Cardiac muscle cell (in vitro differentiated cells and primary cell): Measurements from ENCODE around the gene TRAM2. TPM values are rescaled to one million over a fixed set of nuclear protein-coding genes. Genes with fewer than 3 reads are reported as not detected.
A peak's percentile ranks its signal among the peaks of the same experiment; 100 is the strongest.

Source experiments
- DNase-seq, 2 donors: peaks; one replicate each; pipeline versions ENCODE4 v3.0.0 to v3.0.0-alpha.2; 2010 to 2017; ENCODE audit warnings: low read depth in 1 of 2, low spot score in 1 of 2
- H3K27ac ChIP-seq: fragments of 200-600 bp; sonication (generic); 2 replicates; pipeline ENCODE4 v1.5.1; 2016
- H3K27me3 ChIP-seq: fragments of 200-600 bp; sonication (generic); 2 replicates; pipeline ENCODE4 v1.6.0; 2016; ENCODE audit warnings: control low read depth
- H3K36me3 ChIP-seq: fragments of 200-600 bp; sonication (generic); 2 replicates; pipeline ENCODE4 v1.5.1; 2016; ENCODE audit warnings: control low read depth
- H3K4me1 ChIP-seq: fragments of 200-600 bp; sonication (generic); 2 replicates; pipeline ENCODE4 v1.8.1; 2017; ENCODE audit warnings: low read depth, mild to moderate bottlenecking, mixed run types
- H3K4me3 ChIP-seq: fragments of 200-600 bp; sonication (generic); 2 replicates; pipeline ENCODE4 v1.5.1; 2016; ENCODE audit warnings: mild to moderate bottlenecking
- H3K9me3 ChIP-seq: fragments of 200-600 bp; sonication (generic); 2 replicates; pipeline ENCODE4 v1.5.1; 2017; ENCODE audit warnings: low read depth, mild to moderate bottlenecking, control low read depth
- CTCF ChIP-seq: IDR thresholded peaks from 2 replicates; pipeline ENCODE4 v1.5.1; 2012; ENCODE audit warnings: low read depth, mild to moderate bottlenecking, low read length
- polyA plus RNA-seq: library from polyadenylated mRNA; unstranded; fragments of >200 nt; fragmentation: Nextera tagmentation; extraction: Ambion mirVana; gene quantifications from 2 replicates; pipeline ENCODE4 v1.2.1, GENCODE V29; 2016
- total RNA-seq: library from RNA; depleted of rRNA; stranded (reverse); fragments of >200 nt; gene quantifications from 2 replicates; pipeline ENCODE4 v1.2.3, GENCODE V29; 2016

Gene TRAM2
- total and polyA plus RNA-seq, 2 experiments from 2014 or later: 6.6 to 7.7 TPM

GRCh38 chr6:52522151-52522626 lies 54.7 kb downstream of the TRAM2 start:
- Histone ChIP-seq H3K36me3 (no peaks in the 10 kb centered on the region), H3K4me3 (no peak overlapping the region), H3K4me1 (peaks cover 26% of the 10 kb centered on the region), H3K27ac (peak overlapping the region; percentile 74), H3K27me3 (no peaks in the 10 kb centered on the region), H3K9me3 (no peaks in the 10 kb centered on the region)
- peak in 1 of 2 donors; percentile 80 for DNase-seq
- no peak for TF ChIP-seq CTCF

GRCh38 chr6:52519618-52520017 lies 57.2 kb downstream of the TRAM2 start:
- Histone ChIP-seq H3K4me3 (no peak overlapping the region), H3K36me3 (no peaks in the 10 kb centered on the region), H3K27me3 (no peaks in the 10 kb centered on the region), H3K27ac (no peak overlapping the region), H3K9me3 (no peaks in the 10 kb centered on the region), H3K4me1 (peaks cover 26% of the 10 kb centered on the region)
- no peak for TF ChIP-seq CTCF
- no peak for DNase-seq

DNA sequence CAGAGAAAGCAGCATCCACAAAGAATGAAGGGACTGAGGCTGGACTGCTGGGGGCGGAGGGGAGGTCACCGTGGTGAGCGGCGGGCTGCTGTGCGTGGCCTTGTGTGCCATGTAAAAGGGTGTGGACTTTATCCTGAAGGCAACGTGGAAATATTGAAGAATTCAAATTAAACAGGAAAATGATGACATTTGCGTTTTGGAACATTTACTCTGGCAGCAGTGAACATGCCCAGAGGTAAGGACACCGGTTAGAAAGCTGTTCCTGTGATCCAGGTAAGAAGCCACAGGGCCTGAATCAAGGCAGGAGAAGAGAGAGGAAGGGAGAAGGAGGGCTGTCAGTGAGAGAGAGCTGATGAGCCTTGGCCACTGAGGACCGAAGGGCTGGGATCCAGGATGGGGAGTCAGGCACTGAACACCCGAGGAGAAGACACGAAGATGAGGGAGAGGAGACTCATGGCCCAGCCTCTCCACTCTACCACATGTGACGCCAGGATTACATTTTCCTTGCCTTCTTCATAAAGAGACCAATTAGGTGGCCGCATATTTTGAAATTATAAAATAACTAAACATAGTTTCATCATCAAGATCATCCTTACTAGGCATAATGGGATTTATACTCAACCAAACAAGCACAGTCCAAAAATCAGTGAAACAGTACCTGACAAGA lies 58.4 kb downstream of the TRAM2 start:
- Histone ChIP-seq H3K36me3 (no peaks in the 10 kb centered on the region), H3K27ac (peak overlapping the region; percentile 82), H3K9me3 (no peaks in the 10 kb centered on the region), H3K4me1 (peaks cover 26% of the 10 kb centered on the region), H3K27me3 (no peaks in the 10 kb centered on the region), H3K4me3 (no peak overlapping the region)
- no peak for TF ChIP-seq CTCF
- DNase-seq: no peak

DNA sequence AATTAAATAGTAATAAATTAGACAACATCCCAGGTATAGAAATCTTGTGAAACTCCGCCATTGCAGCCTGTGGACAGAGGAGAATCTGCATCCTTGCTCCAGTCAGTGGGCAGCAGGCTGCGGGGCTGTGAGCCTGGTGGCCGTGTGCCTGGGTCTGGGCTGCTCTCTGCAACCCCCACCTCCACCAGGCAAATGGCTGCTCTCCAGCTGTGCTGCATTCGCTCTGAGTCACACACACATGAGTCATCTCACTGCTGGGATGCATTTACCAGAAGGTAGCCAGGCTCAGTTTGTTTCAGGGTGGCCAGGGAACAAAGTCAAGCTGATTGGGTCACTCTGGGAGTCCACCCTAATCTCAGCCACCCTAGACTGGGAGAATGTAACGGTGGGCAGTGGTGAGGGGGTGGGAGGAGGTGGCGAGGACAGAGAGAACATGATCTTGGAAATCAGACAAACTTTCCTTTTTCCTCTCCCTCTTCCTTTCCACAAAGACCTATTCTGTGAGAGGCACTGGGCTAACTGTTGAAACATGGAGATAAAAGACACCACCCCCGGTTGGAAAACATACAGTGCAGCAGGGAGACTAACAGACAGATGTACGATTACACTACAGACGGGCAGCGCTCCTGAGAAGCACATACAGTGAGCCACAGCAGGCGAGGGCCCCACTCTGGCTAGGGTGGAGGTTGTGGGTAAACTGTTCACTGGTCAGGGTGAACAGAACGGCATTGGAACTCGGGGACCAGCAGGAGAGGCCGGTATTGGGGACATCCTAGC lies 59.2 kb downstream of the TRAM2 start:
- DNase-seq: peak in 1 of 2 donors; percentile 99
- no peaks in the 10 kb centered on the region for H3K36me3 ChIP-seq
- H3K27me3 ChIP-seq: no peaks in the 10 kb centered on the region
- H3K9me3 ChIP-seq: no peaks in the 10 kb centered on the region
- TF ChIP-seq CTCF: no peak
- peak overlapping the region; percentile 82 for H3K27ac ChIP-seq
- no peak overlapping the region for H3K4me3 ChIP-seq
- H3K4me1 ChIP-seq: peaks cover 20% of the 10 kb centered on the region

DNA sequence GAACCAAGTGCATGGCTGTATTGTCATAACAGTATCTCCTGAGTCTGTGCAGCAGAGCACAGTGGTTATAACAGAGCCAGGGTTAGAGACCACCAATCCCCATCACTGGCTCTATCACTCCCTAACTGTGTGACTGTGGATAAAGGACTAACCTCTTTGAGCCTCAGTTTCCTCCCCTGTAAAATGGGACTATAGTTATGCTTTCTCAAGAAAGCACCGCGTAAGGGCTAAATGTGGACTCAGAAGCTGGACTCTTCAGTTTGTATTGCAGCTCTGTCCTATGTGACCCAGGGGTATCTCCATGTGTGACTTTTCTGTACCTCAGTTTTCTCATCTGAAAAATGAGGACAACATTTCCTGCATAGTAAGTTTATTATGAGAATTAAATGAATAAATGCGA lies 59.9 kb downstream of the TRAM2 start:
- H3K9me3 ChIP-seq: no peaks in the 10 kb centered on the region
- peaks cover 13% of the 10 kb centered on the region for H3K4me1 ChIP-seq
- no peaks in the 10 kb centered on the region for H3K36me3 ChIP-seq
- H3K4me3 ChIP-seq: no peak overlapping the region
- TF ChIP-seq CTCF: no peak
- DNase-seq: no peak
- H3K27ac ChIP-seq: no peak overlapping the region
- H3K27me3 ChIP-seq: no peaks in the 10 kb centered on the region
